ENCODE results near the gene CENPM. TPM values are rescaled to one million over a fixed set of nuclear protein-coding genes. Genes with fewer than 3 reads are reported as not detected.

Gene CENPM
- total and polyA plus RNA-seq, 9 donors = 6.7 to 11.6 (median 8.9) TPM

DNA sequence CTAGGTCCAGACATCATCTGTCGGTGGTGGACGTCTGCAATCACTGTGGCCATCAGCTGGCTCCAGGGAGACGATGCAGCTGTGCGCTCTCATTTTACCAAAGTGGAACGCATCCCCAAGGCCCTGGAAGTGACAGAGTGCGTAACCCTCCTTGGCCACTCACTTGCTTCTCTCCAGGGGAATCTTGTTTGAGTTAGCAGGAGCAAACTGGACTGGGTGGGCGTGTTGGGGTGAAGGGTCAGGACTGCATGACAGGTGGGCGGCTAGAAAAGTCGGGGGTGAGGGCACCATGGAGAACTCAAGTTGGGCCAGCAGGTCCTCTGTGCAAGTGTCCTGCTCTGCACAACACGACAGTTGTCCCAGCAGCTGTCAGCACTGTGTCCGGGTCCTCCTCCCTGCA lies 48.3 kb downstream of the CENPM start:
- peak overlapping the region; percentile 85 for H3K27ac ChIP-seq (ENCODE audit: low read length)
- H3K4me3 ChIP-seq (ENCODE audit: low read length) = no peak overlapping the region
- no peaks in the 10 kb centered on the region for H3K9me3 ChIP-seq (replicated peaks; ENCODE audit: control insufficient read depth, low read depth, low read length)
- DNase-seq = peak; percentile 55
- peaks cover 38% of the 10 kb centered on the region for H3K4me1 ChIP-seq (ENCODE audit: control insufficient read depth, insufficient read depth, low read length)
- WGBS (ENCODE audit: insufficient coverage) = 74% methylated on average over 8 of the region's 11 CpGs
- H3K36me3 ChIP-seq (ENCODE audit: control insufficient read depth, insufficient read depth, low read length) = peaks cover 86% of the 10 kb centered on the region
- H3K27me3 ChIP-seq (ENCODE audit: control insufficient read depth, insufficient read depth, low read length) = no peaks in the 10 kb centered on the region

GRCh38 chr22:41893591-41894375 lies 53.2 kb downstream of the CENPM start:
- peaks cover 24% of the 10 kb centered on the region for H3K4me1 ChIP-seq (ENCODE audit: control insufficient read depth, insufficient read depth, low read length)
- H3K4me3 ChIP-seq (ENCODE audit: low read length) = no peak overlapping the region
- no peak overlapping the region for H3K27ac ChIP-seq (ENCODE audit: low read length)
- no peak for DNase-seq
- H3K27me3 ChIP-seq (ENCODE audit: control insufficient read depth, insufficient read depth, low read length) = no peaks in the 10 kb centered on the region
- WGBS (ENCODE audit: insufficient coverage) = 83% methylated on average over 4 of the region's 7 CpGs
- H3K9me3 ChIP-seq (replicated peaks; ENCODE audit: control insufficient read depth, low read depth, low read length) = no peaks in the 10 kb centered on the region
- peaks cover 86% of the 10 kb centered on the region for H3K36me3 ChIP-seq (ENCODE audit: control insufficient read depth, insufficient read depth, low read length)

GRCh38 chr22:41892721-41893120 lies 54.2 kb downstream of the CENPM start:
- 79% methylated on average over 4 of the region's 4 CpGs for WGBS (ENCODE audit: insufficient coverage)
- H3K9me3 ChIP-seq (replicated peaks; ENCODE audit: control insufficient read depth, low read depth, low read length) = no peaks in the 10 kb centered on the region
- no peak for DNase-seq
- H3K4me1 ChIP-seq (ENCODE audit: control insufficient read depth, insufficient read depth, low read length) = peaks cover 17% of the 10 kb centered on the region
- no peaks in the 10 kb centered on the region for H3K27me3 ChIP-seq (ENCODE audit: control insufficient read depth, insufficient read depth, low read length)
- no peak overlapping the region for H3K27ac ChIP-seq (ENCODE audit: low read length)
- H3K36me3 ChIP-seq (ENCODE audit: control insufficient read depth, insufficient read depth, low read length) = peaks cover 85% of the 10 kb centered on the region
- no peak overlapping the region for H3K4me3 ChIP-seq (ENCODE audit: low read length)

DNA sequence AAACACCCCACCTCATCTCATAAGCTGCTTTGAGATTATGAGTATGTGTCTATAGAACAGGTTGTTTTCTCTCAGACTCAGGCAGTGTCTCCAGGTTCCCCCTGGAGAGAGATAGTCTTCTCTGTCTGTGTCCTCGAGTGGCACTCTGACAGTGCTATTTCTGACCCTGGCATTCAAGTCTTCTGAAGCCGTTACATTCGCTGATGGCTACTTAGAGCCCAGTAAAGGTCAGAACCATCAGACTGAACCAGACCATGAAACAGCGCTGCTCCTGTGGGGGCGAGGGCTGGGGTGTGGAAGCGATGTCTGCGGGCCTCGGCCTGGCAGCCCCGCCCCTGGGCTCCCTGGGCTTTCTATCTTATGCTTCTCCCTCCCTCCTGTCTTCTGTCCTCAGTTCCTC lies 55.5 kb downstream of the CENPM start:
- WGBS (ENCODE audit: insufficient coverage) = 90% methylated on average over 5 of the region's 9 CpGs
- H3K9me3 ChIP-seq (replicated peaks; ENCODE audit: control insufficient read depth, low read depth, low read length) = no peaks in the 10 kb centered on the region
- H3K36me3 ChIP-seq (ENCODE audit: control insufficient read depth, insufficient read depth, low read length) = peaks cover 79% of the 10 kb centered on the region
- no peaks in the 10 kb centered on the region for H3K27me3 ChIP-seq (ENCODE audit: control insufficient read depth, insufficient read depth, low read length)
- no peak for DNase-seq
- H3K4me3 ChIP-seq (ENCODE audit: low read length) = no peak overlapping the region
- no peak overlapping the region for H3K27ac ChIP-seq (ENCODE audit: low read length)
- H3K4me1 ChIP-seq (ENCODE audit: control insufficient read depth, insufficient read depth, low read length) = peaks cover 7% of the 10 kb centered on the region

Other genes with a start within 250 kb of the CENPM start
- gene MEI1, start 247.6 kb downstream of the CENPM start, total RNA-seq = 0.62 TPM
- gene MEI1, start 247.6 kb downstream of the CENPM start, polyA plus RNA-seq (ENCODE audit: insufficient read depth in 1 of 8, insufficient read length in 8 of 8, low replicate concordance in 1 of 8) = 1 to 10 TPM in 4 of 8 donors, under 1 TPM in 4; 0.49 to 1.6 (median 0.99) TPM
- 13.2 TPM for gene CCDC134, start 146.5 kb downstream of the CENPM start, total RNA-seq
- 1 to 10 TPM; 6.5 to 9.3 (median 8.1) TPM for gene CCDC134, start 146.5 kb downstream of the CENPM start, polyA plus RNA-seq (ENCODE audit: insufficient read depth in 1 of 8, insufficient read length in 8 of 8, low replicate concordance in 1 of 8)
- 30.9 TPM for gene SREBF2, start 114.0 kb downstream of the CENPM start, total RNA-seq
- gene SREBF2, start 114.0 kb downstream of the CENPM start, polyA plus RNA-seq (ENCODE audit: insufficient read depth in 1 of 8, insufficient read length in 8 of 8, low replicate concordance in 1 of 8) = 100 to 1,000 TPM in 1 of 8 donors, 10 to 100 TPM in 7; 61.7 to 106 (median 82.4) TPM
- 0.09 TPM for gene SHISA8, start 32.1 kb downstream of the CENPM start, total RNA-seq
- gene SHISA8, start 32.1 kb downstream of the CENPM start, polyA plus RNA-seq (ENCODE audit: insufficient read depth in 1 of 8, insufficient read length in 8 of 8, low replicate concordance in 1 of 8) = under 1 TPM in 7 of 8 donors, not detected in 1; 0.11 to 0.39 (median 0.22) TPM
- gene TNFRSF13C, start 20.3 kb downstream of the CENPM start, total RNA-seq = 0.75 TPM
- gene TNFRSF13C, start 20.3 kb downstream of the CENPM start, polyA plus RNA-seq (ENCODE audit: insufficient read depth in 1 of 8, insufficient read length in 8 of 8, low replicate concordance in 1 of 8) = 1 to 10 TPM in 7 of 8 donors, under 1 TPM in 1; 0.91 to 2.3 (median 1.2) TPM
- gene SEPTIN3, start 22.3 kb upstream of the CENPM start, total RNA-seq = 0.89 TPM
- 1 to 10 TPM in 4 of 8 donors, under 1 TPM in 4; 0.67 to 2.0 (median 0.90) TPM for gene SEPTIN3, start 22.3 kb upstream of the CENPM start, polyA plus RNA-seq (ENCODE audit: insufficient read depth in 1 of 8, insufficient read length in 8 of 8, low replicate concordance in 1 of 8)
- 1.0 TPM for gene WBP2NL, start 51.6 kb upstream of the CENPM start, total RNA-seq
- 1 to 10 TPM in 5 of 8 donors, under 1 TPM in 3; 0.38 to 2.3 (median 1.2) TPM for gene WBP2NL, start 51.6 kb upstream of the CENPM start, polyA plus RNA-seq (ENCODE audit: insufficient read depth in 1 of 8, insufficient read length in 8 of 8, low replicate concordance in 1 of 8)
- 21.8 TPM for gene NAGA, start 123.7 kb upstream of the CENPM start, total RNA-seq
- gene NAGA, start 123.7 kb upstream of the CENPM start, polyA plus RNA-seq (ENCODE audit: insufficient read depth in 1 of 8, insufficient read length in 8 of 8, low replicate concordance in 1 of 8) = 10 to 100 TPM; 15.1 to 28.7 (median 22.4) TPM
- gene PHETA2, start 127.1 kb upstream of the CENPM start, total RNA-seq = 25.4 TPM
- 10 to 100 TPM; 18.0 to 32.1 (median 23.8) TPM for gene PHETA2, start 127.1 kb upstream of the CENPM start, polyA plus RNA-seq (ENCODE audit: insufficient read depth in 1 of 8, insufficient read length in 8 of 8, low replicate concordance in 1 of 8)
- gene SMDT1, start 132.5 kb upstream of the CENPM start, total RNA-seq = 19.6 TPM
- gene SMDT1, start 132.5 kb upstream of the CENPM start, polyA plus RNA-seq (ENCODE audit: insufficient read depth in 1 of 8, insufficient read length in 8 of 8, low replicate concordance in 1 of 8) = 100 to 1,000 TPM in 5 of 8 donors, 10 to 100 TPM in 3; 57.4 to 171 (median 114) TPM
- 114 TPM for gene NDUFA6, start 143.6 kb upstream of the CENPM start, total RNA-seq
- 100 to 1,000 TPM in 2 of 8 donors, 10 to 100 TPM in 6; 78.1 to 143 (median 90.1) TPM for gene NDUFA6, start 143.6 kb upstream of the CENPM start, polyA plus RNA-seq (ENCODE audit: insufficient read depth in 1 of 8, insufficient read length in 8 of 8, low replicate concordance in 1 of 8)
- 0.31 TPM for gene CYP2D6, start 183.7 kb upstream of the CENPM start, total RNA-seq
- 1 to 10 TPM in 6 of 8 donors, under 1 TPM in 2; 0.64 to 3.4 (median 1.6) TPM for gene CYP2D6, start 183.7 kb upstream of the CENPM start, polyA plus RNA-seq (ENCODE audit: insufficient read depth in 1 of 8, insufficient read length in 8 of 8, low replicate concordance in 1 of 8)